ENCODE data around the gene CYP4F11.
"Not testable (repeated sequence)": the region's sequence is repeated elsewhere in the genome, so short reads cannot be mapped to it uniquely, and the experiment has no call there.

CYP4F11 gene

GRCh38 chr19:15923702-15924101, 10.6 kb downstream of the CYP4F11 start:
- no peak for DNase-seq (ENCODE audit: low read depth in 2 of 2)

GRCh38 chr19:15922021-15922420, 12.3 kb downstream of the CYP4F11 start:
- DNase-seq (ENCODE audit: low read depth in 2 of 2): no peak

GRCh38 chr19:15919243-15919642, 15.1 kb downstream of the CYP4F11 start:
- no peak for DNase-seq (ENCODE audit: low read depth in 2 of 2)

GRCh38 chr19:15915109-15915508, 19.2 kb downstream of the CYP4F11 start:
- DNase-seq (ENCODE audit: low read depth in 2 of 2): no peak

- no peak for DNase-seq (ENCODE audit: low read depth in 2 of 2)
These were observed 20.5 kb downstream of the CYP4F11 start for GRCh38 chr19:15913830-15914229.

GRCh38 chr19:15913384-15913783, 20.9 kb downstream of the CYP4F11 start:
- no peak for DNase-seq (ENCODE audit: low read depth in 2 of 2)

- no peak for DNase-seq (ENCODE audit: low read depth in 2 of 2)
These were observed 22.6 kb downstream of the CYP4F11 start for GRCh38 chr19:15911599-15912235.

GRCh38 chr19:15905026-15905425, 29.3 kb downstream of the CYP4F11 start:
- no peak for DNase-seq (ENCODE audit: low read depth in 2 of 2)

GRCh38 chr19:15902898-15903297, 31.4 kb downstream of the CYP4F11 start:
- not testable (repeated sequence) for DNase-seq (ENCODE audit: low read depth in 2 of 2)

- DNase-seq (ENCODE audit: low read depth in 2 of 2): no peak
These were observed 32.1 kb downstream of the CYP4F11 start for GRCh38 chr19:15902254-15902653.

GRCh38 chr19:15900504-15900903, 33.8 kb downstream of the CYP4F11 start:
- DNase-seq (ENCODE audit: low read depth in 2 of 2): no peak

- DNase-seq (ENCODE audit: low read depth in 2 of 2): not testable (repeated sequence)
These were observed 34.3 kb downstream of the CYP4F11 start for GRCh38 chr19:15900032-15900431.

- not testable (repeated sequence) for DNase-seq (ENCODE audit: low read depth in 2 of 2)
These were observed 34.8 kb downstream of the CYP4F11 start for GRCh38 chr19:15899561-15899960.

GRCh38 chr19:15897738-15898276, 36.5 kb downstream of the CYP4F11 start, which contains the start of gene CYP4F2:
TSS of gene CYP4F2 (minus strand) at chr19:15898074. CDS start at chr19:15897611, 463 bp downstream.
- DNase-seq (ENCODE audit: low read depth in 2 of 2): no peak

- no peak for DNase-seq (ENCODE audit: low read depth in 2 of 2)
These were observed 37.1 kb downstream of the CYP4F11 start for GRCh38 chr19:15897026-15897737.

GRCh38 chr19:15895876-15896430, 38.4 kb downstream of the CYP4F11 start:
- DNase-seq (ENCODE audit: low read depth in 2 of 2): no peak

- DNase-seq (ENCODE audit: low read depth in 2 of 2): no peak
These were observed 40.0 kb downstream of the CYP4F11 start for GRCh38 chr19:15894359-15894758.

- DNase-seq (ENCODE audit: low read depth in 2 of 2): no peak
These were observed 40.9 kb downstream of the CYP4F11 start for GRCh38 chr19:15893477-15893876.

GRCh38 chr19:15892012-15892411, 42.3 kb downstream of the CYP4F11 start:
- DNase-seq (ENCODE audit: low read depth in 2 of 2): no peak

- DNase-seq (ENCODE audit: low read depth in 2 of 2): no peak
These were observed 42.9 kb downstream of the CYP4F11 start for GRCh38 chr19:15891434-15891833.

- not testable (repeated sequence) for DNase-seq (ENCODE audit: low read depth in 2 of 2)
These were observed 45.0 kb downstream of the CYP4F11 start for GRCh38 chr19:15889339-15889738.

GRCh38 chr19:15885919-15886318, 48.4 kb downstream of the CYP4F11 start:
- DNase-seq (ENCODE audit: low read depth in 2 of 2): no peak

GRCh38 chr19:15885167-15885566, 49.2 kb downstream of the CYP4F11 start:
- no peak for DNase-seq (ENCODE audit: low read depth in 2 of 2)
